B cell (primary cell): Measurements from ENCODE around the gene CKMT2.

ENCODE experiments used
- EZH2 ChIP-seq: IDR thresholded peaks from 2 replicates; pipeline ENCODE4 v1.6.1; 2012; ENCODE audit warnings: borderline replicate concordance, low read depth, mild to moderate bottlenecking, moderate library complexity, low read length; ENCODE audit not compliant: insufficient read depth, poor library complexity, severe bottlenecking
- TF ChIP-seq, protein P1 (sequence below): fragments of 200-600 bp; IDR thresholded peaks from one replicate; pipeline ENCODE4 v1.8.0; 2022; ENCODE audit warnings: antibody characterized with exemption, mild to moderate bottlenecking

DNA sequence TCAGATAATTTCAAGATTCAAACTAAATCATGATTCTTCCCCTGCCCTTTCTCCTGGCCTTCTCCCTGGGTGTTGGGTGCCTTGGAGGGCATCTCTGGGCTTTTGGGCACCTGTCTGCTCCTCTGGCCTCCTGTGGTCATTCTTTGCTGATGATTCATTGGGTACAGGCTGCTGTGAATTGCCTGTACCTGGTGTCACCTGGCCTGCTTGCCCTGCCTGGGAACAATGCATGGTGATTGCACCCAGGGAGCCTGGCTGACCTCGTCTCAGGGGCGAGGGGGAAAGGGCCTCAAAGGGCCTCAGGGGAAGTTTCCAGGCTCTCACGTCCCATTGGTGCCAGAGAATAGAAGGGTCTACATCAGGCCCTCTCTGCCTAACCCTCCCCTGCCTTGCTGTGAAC lies 20.1 kb upstream of the CKMT2 start:
- TF ChIP-seq, protein P1, sequence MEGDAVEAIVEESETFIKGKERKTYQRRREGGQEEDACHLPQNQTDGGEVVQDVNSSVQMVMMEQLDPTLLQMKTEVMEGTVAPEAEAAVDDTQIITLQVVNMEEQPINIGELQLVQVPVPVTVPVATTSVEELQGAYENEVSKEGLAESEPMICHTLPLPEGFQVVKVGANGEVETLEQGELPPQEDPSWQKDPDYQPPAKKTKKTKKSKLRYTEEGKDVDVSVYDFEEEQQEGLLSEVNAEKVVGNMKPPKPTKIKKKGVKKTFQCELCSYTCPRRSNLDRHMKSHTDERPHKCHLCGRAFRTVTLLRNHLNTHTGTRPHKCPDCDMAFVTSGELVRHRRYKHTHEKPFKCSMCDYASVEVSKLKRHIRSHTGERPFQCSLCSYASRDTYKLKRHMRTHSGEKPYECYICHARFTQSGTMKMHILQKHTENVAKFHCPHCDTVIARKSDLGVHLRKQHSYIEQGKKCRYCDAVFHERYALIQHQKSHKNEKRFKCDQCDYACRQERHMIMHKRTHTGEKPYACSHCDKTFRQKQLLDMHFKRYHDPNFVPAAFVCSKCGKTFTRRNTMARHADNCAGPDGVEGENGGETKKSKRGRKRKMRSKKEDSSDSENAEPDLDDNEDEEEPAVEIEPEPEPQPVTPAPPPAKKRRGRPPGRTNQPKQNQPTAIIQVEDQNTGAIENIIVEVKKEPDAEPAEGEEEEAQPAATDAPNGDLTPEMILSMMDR = no peak
- TF ChIP-seq EZH2 = no peak
